Trophoblast cell (in vitro differentiated cells and primary cell): Measurements from ENCODE around the gene RTP5.

Experiments
- DNase-seq, 2 donors: peaks; one replicate each; pipeline ENCODE4 v3.0.0-alpha.2; 2016
- H2AFZ ChIP-seq: 2 replicates; pipeline ENCODE4 v1.6.1; 2013; ENCODE audit warnings: low read length, moderate library complexity, mild to moderate bottlenecking; ENCODE audit not compliant: insufficient read depth, poor library complexity
- H2AK5ac ChIP-seq: 2 replicates; pipeline ENCODE4 v1.6.1; 2013; ENCODE audit warnings: mild to moderate bottlenecking, low read length
- H2BK120ac ChIP-seq: 2 replicates; pipeline ENCODE4 v1.6.1; 2013; ENCODE audit warnings: low read length, mild to moderate bottlenecking, moderate library complexity; ENCODE audit not compliant: insufficient read depth, poor library complexity
- H2BK12ac ChIP-seq: 2 replicates; pipeline ENCODE4 v1.6.1; 2013; ENCODE audit warnings: mild to moderate bottlenecking, low read length, moderate library complexity
- H2BK5ac ChIP-seq: 2 replicates; pipeline ENCODE4 v1.6.1; 2013; ENCODE audit warnings: low read length, low read depth, moderate library complexity, mild to moderate bottlenecking; ENCODE audit not compliant: poor library complexity
- H3K14ac ChIP-seq: 2 replicates; pipeline ENCODE4 v1.6.1; 2013; ENCODE audit warnings: mild to moderate bottlenecking, low read length
- H3K18ac ChIP-seq: 2 replicates; pipeline ENCODE4 v1.6.1; 2013; ENCODE audit warnings: mild to moderate bottlenecking, low read length
- H3K23ac ChIP-seq: 2 replicates; pipeline ENCODE4 v1.6.1; 2013; ENCODE audit warnings: low read length
- H3K27ac ChIP-seq: 2 replicates; pipeline ENCODE4 v1.5.1; 2013; ENCODE audit warnings: low read depth, mild to moderate bottlenecking, inconsistent platforms, low read length, moderate library complexity
- H3K27me3 ChIP-seq: 2 replicates; pipeline ENCODE4 v1.6.1; 2013; ENCODE audit warnings: inconsistent platforms, mild to moderate bottlenecking, low read length, moderate library complexity; ENCODE audit not compliant: insufficient read depth
- H3K36me3 ChIP-seq, 2 experiments: 1 replicate in 1 of 2; 2 replicates in 1 of 2; pipeline ENCODE4 v1.6.1; 2013; ENCODE audit warnings: low read length in 2 of 2, mild to moderate bottlenecking in 2 of 2, moderate library complexity in 1 of 2; ENCODE audit not compliant: insufficient read depth in 2 of 2, control insufficient read depth in 1 of 2
- H3K4ac ChIP-seq: 2 replicates; pipeline ENCODE4 v1.6.1; 2013; ENCODE audit warnings: low read depth, mild to moderate bottlenecking, low read length, moderate library complexity
- H3K4me1 ChIP-seq, 2 experiments: 1 replicate in 1 of 2; 2 replicates in 1 of 2; pipeline ENCODE4 v1.6.1; 2013; ENCODE audit warnings: low read length in 2 of 2, mild to moderate bottlenecking in 2 of 2, moderate library complexity in 1 of 2; ENCODE audit not compliant: insufficient read depth in 2 of 2, control insufficient read depth in 1 of 2
- H3K4me2 ChIP-seq: 2 replicates; pipeline ENCODE4 v1.6.1; 2013; ENCODE audit warnings: inconsistent platforms, mild to moderate bottlenecking, low read length, moderate library complexity
- H3K4me3 ChIP-seq: 2 replicates; pipeline ENCODE4 v1.5.1; 2013; ENCODE audit warnings: mild to moderate bottlenecking, low read depth, low read length, inconsistent platforms
- H3K79me1 ChIP-seq: one replicate; pipeline ENCODE4 v1.6.1; 2013; ENCODE audit warnings: low read length
- H3K79me2 ChIP-seq: 2 replicates; pipeline ENCODE4 v1.6.1; 2013; ENCODE audit warnings: low read length, mild to moderate bottlenecking; ENCODE audit not compliant: control insufficient read depth, insufficient read depth, poor library complexity
- H3K9ac ChIP-seq: 2 replicates; pipeline ENCODE4 v1.6.1; 2013; ENCODE audit warnings: mild to moderate bottlenecking, low read length
- H3K9me3 ChIP-seq: 2 replicates; pipeline ENCODE4 v1.6.1; 2013; ENCODE audit warnings: low read depth, mild to moderate bottlenecking, control low read depth, inconsistent platforms, low read length; ENCODE audit not compliant: insufficient read depth
- H4K12ac ChIP-seq: 2 replicates; pipeline ENCODE4 v1.6.1; 2013; ENCODE audit warnings: low read depth, mild to moderate bottlenecking, low read length, moderate library complexity
- H4K8ac ChIP-seq: 2 replicates; pipeline ENCODE4 v1.6.1; 2013; ENCODE audit warnings: low read depth, mild to moderate bottlenecking, low read length, moderate library complexity
- H4K91ac ChIP-seq: one replicate; pipeline ENCODE4 v1.6.1; 2013; ENCODE audit warnings: low read depth, mild to moderate bottlenecking, low read length, moderate library complexity
- WGBS: extraction: QIAGEN DNeasy Blood & Tissue Kit; methylation state at CpG from one replicate; pipeline ENCODE4 v1.1.7; 2013; ENCODE audit warnings: missing lambda C conversion rate; ENCODE audit not compliant: insufficient read length, insufficient coverage; ENCODE audit errors: extremely low coverage; 5-methylcytosine and 5-hydroxymethylcytosine counted together

Gene RTP5

GRCh38 chr2:241900251-241901017 is 30.9 kb downstream of the RTP5 start:
- no peaks in the 10 kb centered on the region for H3K36me3 ChIP-seq
- no peak overlapping the region for H2BK120ac ChIP-seq
- no peak overlapping the region for H2AFZ ChIP-seq
- H3K4ac ChIP-seq, result no peak overlapping the region
- H4K8ac ChIP-seq, result no peak overlapping the region
- no peak overlapping the region for H4K91ac ChIP-seq
- peaks cover 7% of the 10 kb centered on the region for H3K9me3 ChIP-seq
- no peak overlapping the region for H2BK5ac ChIP-seq
- H3K14ac ChIP-seq, result no peak overlapping the region
- DNase-seq, result no peak
- no peak overlapping the region for H3K9ac ChIP-seq
- no peak overlapping the region for H3K18ac ChIP-seq
- no peaks in the 10 kb centered on the region for H3K79me2 ChIP-seq
- H3K4me1 ChIP-seq, result peaks cover 3 to 8% of the 10 kb centered on the region in 2 experiments
- WGBS, result no CpG with 5 or more reads among the region's 32 CpGs
- no peak overlapping the region for H3K4me2 ChIP-seq
- no peak overlapping the region for H2AK5ac ChIP-seq
- no peak overlapping the region for H3K4me3 ChIP-seq
- H4K12ac ChIP-seq, result no peak overlapping the region
- H3K27ac ChIP-seq, result no peak overlapping the region
- peaks cover 5% of the 10 kb centered on the region for H3K27me3 ChIP-seq
- no peak overlapping the region for H2BK12ac ChIP-seq
- no peaks in the 10 kb centered on the region for H3K79me1 ChIP-seq
- no peak overlapping the region for H3K23ac ChIP-seq

- Histone ChIP-seq H3K4me3 (no peak overlapping the region), H4K8ac (no peak overlapping the region), H3K9me3 (peaks cover 7% of the 10 kb centered on the region), H2AK5ac (no peak overlapping the region), H3K27ac (no peak overlapping the region), H2BK5ac (no peak overlapping the region), H3K4me1 (peaks cover 3 to 8% of the 10 kb centered on the region in 2 experiments), H3K79me2 (no peaks in the 10 kb centered on the region), H3K79me1 (no peaks in the 10 kb centered on the region), H3K14ac (no peak overlapping the region), H2AFZ (no peak overlapping the region), H2BK120ac (no peak overlapping the region), H3K27me3 (peaks cover 5% of the 10 kb centered on the region), H3K18ac (no peak overlapping the region), H4K12ac (no peak overlapping the region), H3K4me2 (no peak overlapping the region), H3K9ac (no peak overlapping the region), H3K36me3 (no peaks in the 10 kb centered on the region), H3K4ac (no peak overlapping the region), H4K91ac (no peak overlapping the region), H3K23ac (no peak overlapping the region), H2BK12ac (no peak overlapping the region)
- no CpG with 5 or more reads among the region's 21 CpGs for WGBS
- no peak for DNase-seq
Observed at GRCh38 chr2:241901018-241901380, 31.5 kb downstream of the RTP5 start.

- no peak overlapping the region for H2AFZ ChIP-seq
- peak overlapping the region; percentile 32 for H3K4me3 ChIP-seq
- H3K27me3 ChIP-seq, result peaks cover 5% of the 10 kb centered on the region
- H3K9me3 ChIP-seq, result peaks cover 7% of the 10 kb centered on the region
- H3K4ac ChIP-seq, result no peak overlapping the region
- no peak overlapping the region for H4K12ac ChIP-seq
- H3K4me1 ChIP-seq, result peaks cover 3 to 8% of the 10 kb centered on the region in 2 experiments
- no peaks in the 10 kb centered on the region for H3K79me2 ChIP-seq
- H2BK5ac ChIP-seq, result no peak overlapping the region
- no peak overlapping the region for H3K23ac ChIP-seq
- peak in 1 of 2 donors; percentile 34 for DNase-seq
- no peak overlapping the region for H4K91ac ChIP-seq
- no peak overlapping the region for H3K27ac ChIP-seq
- H2BK12ac ChIP-seq, result no peak overlapping the region
- no peak overlapping the region for H2BK120ac ChIP-seq
- no peak overlapping the region for H3K9ac ChIP-seq
- peak overlapping the region; percentile 73 for H3K4me2 ChIP-seq
- no peak overlapping the region for H3K14ac ChIP-seq
- no CpG with 5 or more reads among the region's 54 CpGs for WGBS
- no peak overlapping the region for H2AK5ac ChIP-seq
- H3K79me1 ChIP-seq, result no peaks in the 10 kb centered on the region
- no peaks in the 10 kb centered on the region for H3K36me3 ChIP-seq
- H3K18ac ChIP-seq, result no peak overlapping the region
- no peak overlapping the region for H4K8ac ChIP-seq
Observed at GRCh38 chr2:241901500-241902351, 32.2 kb downstream of the RTP5 start.

GRCh38 chr2:241902357-241902991 is 32.9 kb downstream of the RTP5 start:
- H3K9ac ChIP-seq, result no peak overlapping the region
- peaks cover 7% of the 10 kb centered on the region for H3K9me3 ChIP-seq
- no peak overlapping the region for H4K12ac ChIP-seq
- no peak overlapping the region for H2BK120ac ChIP-seq
- H3K79me2 ChIP-seq, result no peaks in the 10 kb centered on the region
- H3K27me3 ChIP-seq, result peaks cover 5% of the 10 kb centered on the region
- no peaks in the 10 kb centered on the region for H3K36me3 ChIP-seq
- H2BK5ac ChIP-seq, result no peak overlapping the region
- H3K4me2 ChIP-seq, result no peak overlapping the region
- H4K91ac ChIP-seq, result no peak overlapping the region
- no peak overlapping the region for H2AFZ ChIP-seq
- H3K79me1 ChIP-seq, result no peaks in the 10 kb centered on the region
- H4K8ac ChIP-seq, result no peak overlapping the region
- H3K4me1 ChIP-seq, result peaks cover 3 to 8% of the 10 kb centered on the region in 2 experiments
- H3K4me3 ChIP-seq, result no peak overlapping the region
- H2BK12ac ChIP-seq, result no peak overlapping the region
- no peak overlapping the region for H3K14ac ChIP-seq
- no peak overlapping the region for H3K4ac ChIP-seq
- no peak overlapping the region for H3K18ac ChIP-seq
- DNase-seq, result no peak
- H3K27ac ChIP-seq, result no peak overlapping the region
- WGBS, result no CpG with 5 or more reads among the region's 48 CpGs
- H2AK5ac ChIP-seq, result no peak overlapping the region
- no peak overlapping the region for H3K23ac ChIP-seq
